GM19099 (cell line): ENCODE data around the gene HSBP1L1.

Source experiments
- POLR2A ChIP-seq: IDR thresholded peaks from 3 replicates; pipeline ENCODE4 v1.6.1; 2011; ENCODE audit warnings: low read depth; ENCODE audit not compliant: insufficient read length; ENCODE audit errors: extremely low read depth

Gene HSBP1L1

DNA sequence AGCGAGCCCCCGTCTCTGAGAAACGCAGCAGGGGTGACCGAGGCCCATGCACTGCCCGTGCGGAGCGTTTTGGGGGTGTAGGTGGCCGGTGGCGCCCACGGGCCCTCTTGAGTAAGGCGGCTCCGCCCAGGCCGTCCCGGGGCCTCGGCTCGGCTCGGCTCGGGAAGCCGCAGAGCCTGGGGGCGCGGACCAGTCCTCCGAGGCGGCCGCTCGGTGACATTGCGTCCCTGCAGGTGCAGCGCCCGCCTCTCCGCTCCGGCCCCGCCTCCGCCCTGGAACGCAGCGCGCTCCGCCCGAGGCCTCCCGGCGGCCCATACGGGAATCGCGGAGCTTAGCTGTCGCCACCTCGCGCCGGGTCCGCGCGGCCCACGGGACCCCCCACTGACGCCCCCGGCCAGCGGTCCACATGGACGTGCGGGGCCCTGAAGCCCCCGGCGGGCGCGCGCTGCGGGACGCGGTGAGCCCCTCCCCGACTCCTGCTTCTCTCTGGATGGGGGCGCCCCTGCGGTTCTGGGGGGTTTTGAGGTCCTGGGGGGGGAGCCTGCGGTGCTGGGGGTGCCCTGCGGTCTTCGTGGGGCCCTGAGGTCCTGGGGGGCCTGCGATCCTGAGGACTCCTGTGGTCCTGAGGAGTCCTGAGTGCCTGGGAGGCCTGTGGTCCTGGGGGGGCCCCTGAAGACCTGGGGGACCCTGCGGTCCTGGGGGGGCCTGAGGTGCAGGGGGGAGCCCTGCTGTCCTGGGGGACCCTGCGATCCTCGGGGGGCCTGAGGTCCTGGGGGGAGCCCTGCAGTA, at the start of gene HSBP1L1:
HSBP1L1 (plus strand) TSS at position 314 of the 789 bp plus-strand sequence; CDS start at position 407, 93 bp downstream.
- TF ChIP-seq POLR2A = peak; percentile 36

GRCh38 chr18:79915161-79916127, 49.0 kb upstream of the HSBP1L1 start:
- no peak for TF ChIP-seq POLR2A

- no peak for TF ChIP-seq POLR2A
Measured at GRCh38 chr18:79916128-79916494, 48.3 kb upstream of the HSBP1L1 start.

- no peak for TF ChIP-seq POLR2A
Measured at GRCh38 chr18:79916546-79917168, 47.8 kb upstream of the HSBP1L1 start.

DNA sequence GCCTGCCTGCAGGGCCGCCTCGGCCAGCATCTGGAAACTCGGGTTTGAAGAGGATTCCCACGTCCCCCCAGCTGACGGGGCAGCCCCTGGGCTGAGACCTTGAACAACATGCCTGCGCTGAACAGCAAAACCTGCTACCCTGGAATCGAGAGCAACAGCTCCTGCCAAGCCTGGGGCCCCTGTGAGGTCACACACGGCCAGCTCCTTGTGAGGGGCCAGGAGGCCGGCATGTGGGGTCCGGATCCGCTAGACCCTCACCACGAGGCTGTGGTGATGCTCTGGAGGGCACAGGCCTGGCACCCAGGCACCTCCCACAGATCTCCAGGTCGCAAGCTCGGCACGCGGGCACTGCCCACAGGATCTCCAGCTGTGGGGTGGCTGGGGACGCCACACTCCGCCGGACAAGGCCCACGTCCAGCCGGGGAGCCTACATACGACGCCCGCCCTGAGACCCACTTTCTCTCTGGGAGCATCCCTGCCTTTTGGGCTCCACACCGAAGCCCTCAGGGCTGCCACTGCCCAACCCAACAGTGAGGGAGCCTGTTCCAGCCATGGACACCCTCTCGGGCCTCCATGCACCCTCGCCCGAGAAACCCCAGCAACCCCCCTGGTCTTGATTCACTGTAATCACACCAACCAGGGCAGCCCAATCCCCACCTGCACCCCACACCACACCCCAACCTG, 47.1 kb upstream of the HSBP1L1 start:
- no peak for TF ChIP-seq POLR2A

GRCh38 chr18:79917853-79918614, 46.4 kb upstream of the HSBP1L1 start:
- no peak for TF ChIP-seq POLR2A

GRCh38 chr18:79918615-79919011, 45.8 kb upstream of the HSBP1L1 start:
- TF ChIP-seq POLR2A = no peak

- no peak for TF ChIP-seq POLR2A
Measured at GRCh38 chr18:79919089-79919488, 45.4 kb upstream of the HSBP1L1 start.

GRCh38 chr18:79921984-79922965, 42.2 kb upstream of the HSBP1L1 start:
- no peak for TF ChIP-seq POLR2A

- TF ChIP-seq POLR2A = no peak
Measured at GRCh38 chr18:79922971-79923411, 41.5 kb upstream of the HSBP1L1 start.

DNA sequence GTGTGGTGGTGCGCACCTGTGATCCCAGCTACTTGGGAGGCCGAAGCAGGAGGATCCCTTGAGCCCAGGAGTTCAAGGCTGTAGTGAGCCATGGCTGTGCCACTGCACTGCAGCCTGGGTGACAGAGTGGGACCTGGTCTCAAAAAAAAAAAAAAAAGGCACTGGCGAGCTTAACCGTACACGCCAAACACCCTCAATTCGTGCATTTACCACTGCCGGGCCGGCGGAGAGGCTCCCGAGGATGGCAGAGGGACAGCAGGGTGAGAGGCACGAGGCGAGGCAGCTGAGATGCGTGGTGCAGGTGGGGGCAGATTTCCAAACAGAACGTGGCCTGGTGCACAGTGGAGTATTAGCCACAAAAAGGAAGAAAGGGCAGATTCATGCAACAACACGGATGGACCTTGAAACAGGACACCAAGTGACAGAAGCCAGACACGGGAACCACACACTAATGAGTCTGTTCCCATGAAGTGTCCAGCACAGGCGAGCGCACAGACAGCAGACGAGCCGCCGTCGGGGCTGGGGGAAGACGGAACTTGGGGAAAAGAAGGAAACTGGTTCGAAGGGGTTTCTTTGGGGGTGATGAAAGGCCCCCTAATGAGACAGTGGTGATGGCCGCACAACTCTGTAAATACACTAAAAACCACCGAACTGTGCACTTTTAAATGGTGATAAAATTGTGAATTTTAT, 40.4 kb upstream of the HSBP1L1 start:
- no peak for TF ChIP-seq POLR2A

- TF ChIP-seq POLR2A = no peak
Measured at GRCh38 chr18:79924814-79925731, 39.4 kb upstream of the HSBP1L1 start.

DNA sequence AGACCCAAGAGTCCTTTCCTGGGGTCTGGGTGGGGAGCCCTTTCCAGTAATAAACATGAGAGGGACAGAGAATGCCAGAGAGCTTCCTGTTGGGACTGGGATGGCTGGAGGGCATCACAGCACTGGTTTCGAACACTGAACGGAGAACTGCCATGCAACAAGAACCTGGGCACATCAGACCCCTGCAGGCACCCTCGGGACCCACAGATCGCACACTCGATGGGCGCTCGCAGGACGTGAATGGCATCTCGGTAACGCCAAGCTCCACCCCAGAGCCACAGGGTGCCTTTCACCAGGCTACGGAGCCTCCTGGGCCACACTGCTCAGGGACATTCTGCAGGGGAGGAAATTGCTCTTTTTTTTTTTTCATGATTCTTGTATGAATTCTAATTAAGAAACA, 38.1 kb upstream of the HSBP1L1 start:
- no peak for TF ChIP-seq POLR2A
